CD4-positive, alpha-beta memory T cell (primary cell): ENCODE data around the gene EFNA1. TPM values are rescaled to one million over a fixed set of nuclear protein-coding genes. Genes with fewer than 3 reads are reported as not detected.

Experiments
- CTCF ChIA-PET: fragments of 350-600 bp; sonication (Branson Sonifier 250); formaldehyde crosslinking; loops from one replicate; lab custom pipeline; 2021; ENCODE audit warnings: inconsistent platforms; ENCODE audit not compliant: partially characterized antibody; lab: Charles Lee
- POLR2A ChIA-PET: fragments of 350-600 bp; sonication (Branson Sonifier 250); formaldehyde crosslinking; loops from one replicate; lab custom pipeline; 2021; ENCODE audit not compliant: partially characterized antibody; lab: Charles Lee
- DNase-seq, 5 donors: peaks; one replicate each; pipeline versions ENCODE4 v3.0.0 to v3.0.0-alpha.2; 2020 to 2022; ENCODE audit warnings: mixed read lengths in 1 of 5
- H3K27ac ChIP-seq: one replicate; pipeline ENCODE4 v1.7.0; 2013; ENCODE audit warnings: low read depth, low read length
- H3K27me3 ChIP-seq: 2 replicates; pipeline ENCODE4 v1.7.0; 2013; ENCODE audit warnings: mild to moderate bottlenecking, low read length, moderate library complexity; ENCODE audit not compliant: insufficient read depth
- H3K36me3 ChIP-seq: 2 replicates; pipeline ENCODE4 v1.7.0; 2013; ENCODE audit warnings: mild to moderate bottlenecking, low read length, moderate library complexity; ENCODE audit not compliant: insufficient read depth
- H3K4me1 ChIP-seq: 2 replicates; pipeline ENCODE4 v1.7.0; 2013; ENCODE audit warnings: mild to moderate bottlenecking, low read length, moderate library complexity; ENCODE audit not compliant: insufficient read depth
- H3K4me3 ChIP-seq, 2 donors: one replicate each; pipeline ENCODE4 v1.7.0; 2013; ENCODE audit warnings: low read length in 2 of 2, mild to moderate bottlenecking in 1 of 2
- H3K9me3 ChIP-seq, 2 donors: one replicate each; pipeline ENCODE4 v1.7.0; 2013; ENCODE audit warnings: low read length in 2 of 2, control low read depth in 1 of 2; ENCODE audit not compliant: control insufficient read depth in 1 of 2
- H3K27ac Mint-ChIP-seq, 7 donors: one replicate each; pipeline ENCODE4 v1.8.0; 2020 to 2021; ENCODE audit warnings: mixed read lengths in 7 of 7, mild to moderate bottlenecking in 6 of 7, inconsistent platforms in 3 of 7, moderate library complexity in 3 of 7
- H3K27me3 Mint-ChIP-seq, 2 donors: one replicate each; pipeline ENCODE4 v1.8.0; 2020 to 2021; ENCODE audit warnings: mixed read lengths in 2 of 2
- H3K36me3 Mint-ChIP-seq, 2 donors: one replicate each; pipeline ENCODE4 v1.8.0; 2020 to 2021; ENCODE audit warnings: mixed read lengths in 2 of 2, inconsistent platforms in 1 of 2, mild to moderate bottlenecking in 1 of 2
- H3K4me1 Mint-ChIP-seq, 4 donors: one replicate each; pipeline ENCODE4 v1.8.0; 2020 to 2021; ENCODE audit warnings: mixed read lengths in 4 of 4, mild to moderate bottlenecking in 1 of 4
- H3K4me3 Mint-ChIP-seq, 8 donors: one replicate each; pipeline ENCODE4 v1.8.0; 2020 to 2021; ENCODE audit warnings: mixed read lengths in 8 of 8, mild to moderate bottlenecking in 7 of 8, moderate library complexity in 6 of 8, inconsistent platforms in 3 of 8
- H3K9me3 Mint-ChIP-seq, 8 donors: one replicate each; pipeline ENCODE4 v1.8.0; 2020 to 2021; ENCODE audit warnings: mixed read lengths in 8 of 8, mild to moderate bottlenecking in 5 of 8, inconsistent platforms in 3 of 8, moderate library complexity in 1 of 8
- intact Hi-C: fragments of 100-400 bp; cut with micrococcal nuclease; formaldehyde crosslinking; loops from one replicate; pipeline ENCODE4 v1.15.1; 2023
- polyA plus RNA-seq, 2 donors: library from polyadenylated mRNA; unstranded; fragments of 300-500 nt; fragmentation: Illumina TruSeq; gene quantifications; one replicate each; pipeline ENCODE4 v1.2.3, GENCODE V29; 2021
- total RNA-seq, 2 experiments: library from RNA; stranded (reverse); gene quantifications; one replicate each; pipeline ENCODE4 v1.2.3, GENCODE V29; 2021

The EFNA1 gene, protein sequence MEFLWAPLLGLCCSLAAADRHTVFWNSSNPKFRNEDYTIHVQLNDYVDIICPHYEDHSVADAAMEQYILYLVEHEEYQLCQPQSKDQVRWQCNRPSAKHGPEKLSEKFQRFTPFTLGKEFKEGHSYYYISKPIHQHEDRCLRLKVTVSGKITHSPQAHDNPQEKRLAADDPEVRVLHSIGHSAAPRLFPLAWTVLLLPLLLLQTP
- total RNA-seq: 1 to 10 TPM; 1.2 to 1.9 TPM
- 1 to 10 TPM in 1 of 2 donors, under 1 TPM in 1; 0.84 to 2.0 TPM for polyA plus RNA-seq

DNA sequence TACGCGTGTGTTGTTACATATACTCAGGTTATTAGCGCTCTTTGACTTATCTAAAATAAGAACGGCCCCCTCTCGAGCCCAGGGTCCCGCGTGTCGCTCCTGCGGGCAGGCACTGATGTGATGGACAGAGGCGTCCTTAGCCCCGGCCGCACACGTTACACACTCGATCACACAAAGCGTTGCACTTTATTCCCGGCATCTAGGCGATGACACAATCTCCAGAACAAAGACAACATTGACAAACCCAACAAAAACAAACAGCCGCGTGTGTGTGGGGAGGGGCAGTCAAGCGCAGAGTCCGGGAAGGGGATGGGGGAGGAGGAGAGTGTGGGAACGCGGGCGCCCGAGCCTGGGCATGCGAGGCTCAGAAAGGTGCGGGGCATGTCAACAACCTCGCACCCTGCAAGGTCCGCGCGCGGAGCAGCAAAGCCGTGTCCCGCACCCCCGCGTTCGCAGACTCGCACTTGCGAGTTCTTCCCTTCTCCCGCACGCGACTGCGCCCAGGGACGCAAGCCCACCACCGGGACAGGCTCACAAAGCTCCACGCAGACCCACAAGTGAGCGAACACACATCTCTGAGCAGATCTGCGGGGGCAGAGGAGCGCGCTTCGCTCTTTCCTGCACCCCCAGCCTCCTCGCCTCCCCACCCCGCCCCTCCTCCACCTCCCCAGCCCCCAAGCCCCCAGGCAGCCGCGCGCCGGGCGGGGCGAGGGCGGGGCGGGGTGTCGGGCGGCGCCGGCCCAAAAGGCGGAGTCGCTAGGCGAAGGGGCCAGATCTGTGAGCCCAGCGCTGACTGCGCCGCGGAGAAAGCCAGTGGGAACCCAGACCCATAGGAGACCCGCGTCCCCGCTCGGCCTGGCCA, at the start of gene EFNA1:
EFNA1 (plus strand) TSS at position 772 of the 862 bp plus-strand sequence. CDS start 102 bp downstream, outside the sequence.
- POLR2A ChIA-PET: no interaction called here
- Histone ChIP-seq H3K27ac (no peak within 1 kb of the TSS), H3K36me3 (no peaks in the 10 kb centered on the region), H3K4me1 (peaks cover 32% of the 10 kb centered on the region), H3K4me3 (peak within 1 kb of the TSS; percentile 52 to 58), H3K27me3 (peaks cover 12% of the 10 kb centered on the region), H3K9me3 (no peaks in the 10 kb centered on the region)
- H3K27ac Mint-ChIP-seq: peak within 1 kb of the TSS; percentile 15 to 78 (median 71)
- peak within 1 kb of the TSS; percentile 80 to 94 (median 89) for H3K4me3 Mint-ChIP-seq
- DNase-seq: peak in 4 of 5 donors; percentile 31 to 47 (median 38)
- H3K36me3 Mint-ChIP-seq: no peaks in the 10 kb centered on the region
- peaks cover 9 to 15% of the 10 kb centered on the region in 2 donors for H3K27me3 Mint-ChIP-seq
- H3K9me3 Mint-ChIP-seq: peaks cover 0 to 2% (median 0%) of the 10 kb centered on the region in 8 donors
- CTCF ChIA-PET: interaction anchor here (1.0 kb wide), 1 partner anchor 42 kb away, joined by 3 read pairs; no protein-coding TSS in a partner anchor
- H3K4me1 Mint-ChIP-seq: peaks cover 18 to 45% (median 27%) of the 10 kb centered on the region in 4 donors
- intact Hi-C loops: loop anchor here (2.0 to 5.0 kb wide), 2 partner anchors 13 to 35 kb away; partner anchors contain the start of gene DPM3

DNA sequence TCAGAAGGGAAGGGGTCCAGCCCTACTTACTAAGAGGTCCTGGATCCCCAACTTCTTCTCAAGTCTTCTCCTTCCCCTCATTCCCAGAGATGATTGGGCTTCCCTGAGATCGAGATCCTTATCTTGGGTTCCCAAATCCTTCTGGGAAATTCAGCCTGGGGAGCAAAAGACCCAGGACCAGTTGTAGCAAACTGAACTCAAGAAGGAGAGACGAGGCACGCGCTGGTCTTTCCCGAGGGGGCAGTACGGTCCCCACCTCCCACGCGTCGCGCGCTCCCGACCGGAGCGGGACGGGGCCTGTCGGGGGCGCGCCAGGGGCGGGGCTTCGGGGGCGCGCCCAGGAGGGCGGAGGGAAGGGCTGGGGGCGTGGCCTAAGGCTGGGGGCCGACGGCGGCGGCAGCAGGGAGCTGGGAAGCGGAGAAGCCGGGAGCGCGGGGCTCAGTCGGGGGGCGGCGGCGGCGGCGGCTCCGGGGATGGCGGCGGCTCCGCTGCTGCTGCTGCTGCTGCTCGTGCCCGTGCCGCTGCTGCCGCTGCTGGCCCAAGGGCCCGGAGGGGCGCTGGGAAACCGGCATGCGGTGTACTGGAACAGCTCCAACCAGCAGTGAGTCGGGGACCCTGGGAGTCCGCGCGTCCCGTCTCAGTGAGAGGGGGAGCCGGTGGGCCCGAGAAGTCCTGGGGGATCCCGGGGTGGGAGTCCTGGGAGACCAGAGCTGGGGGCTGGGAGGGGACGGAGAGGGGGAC, 49.0 kb upstream of the EFNA1 start, which contains the start of gene EFNA3:
EFNA3 (plus strand) TSS at position 369 of the 741 bp plus-strand sequence; CDS start at position 474, 105 bp downstream.
- DNase-seq: peak in 4 of 5 donors; percentile 52 to 64 (median 53)
- Histone ChIP-seq H3K9me3 (no peaks in the 10 kb centered on the region), H3K4me1 (peaks cover 55% of the 10 kb centered on the region), H3K36me3 (no peaks in the 10 kb centered on the region), H3K27ac (no peak within 1 kb of the TSS), H3K4me3 (peak within 1 kb of the TSS; percentile 41 to 42), H3K27me3 (peaks cover 25% of the 10 kb centered on the region)
- H3K36me3 Mint-ChIP-seq: no peaks in the 10 kb centered on the region
- H3K4me1 Mint-ChIP-seq: peaks cover 24 to 61% (median 40%) of the 10 kb centered on the region in 4 donors
- intact Hi-C loops: no loop called here
- H3K9me3 Mint-ChIP-seq: no peaks in the 10 kb centered on the region
- CTCF ChIA-PET: interaction anchor here (0.6 to 2.4 kb wide), 7 partner anchors 16 to 173 kb away, joined by 3 to 10 read pairs (median 3); partner anchors contain the start of gene EFNA4
- POLR2A ChIA-PET: interaction anchor here (0.5 to 2.9 kb wide), 8 partner anchors 8 to 1418 kb away, joined by 3 to 16 read pairs (median 4); partner anchors contain the start of genes ADAM15 and EFNA4
- H3K27ac Mint-ChIP-seq: peak within 1 kb of the TSS; percentile 59 to 84 (median 71)
- peak within 1 kb of the TSS; percentile 82 to 93 (median 86) for H3K4me3 Mint-ChIP-seq
- peaks cover 9 to 23% of the 10 kb centered on the region in 2 donors for H3K27me3 Mint-ChIP-seq

DNA sequence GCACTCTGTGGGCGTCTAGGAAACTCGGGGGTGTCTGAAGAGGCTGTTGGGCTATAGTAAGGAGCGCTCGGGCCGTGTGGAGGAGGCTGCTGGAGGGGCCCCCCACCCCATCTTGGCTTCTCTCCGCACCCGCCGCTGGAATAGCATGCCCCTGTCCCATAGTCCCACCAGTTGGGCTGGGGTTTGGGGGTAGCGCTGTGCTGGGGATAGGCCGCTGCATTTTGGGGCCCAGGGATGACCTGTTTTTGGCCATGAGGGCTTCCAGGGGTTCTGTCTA, 48.5 kb upstream of the EFNA1 start:
- H3K4me3 ChIP-seq: peak overlapping the region; percentile 41 to 42
- no peaks in the 10 kb centered on the region for H3K36me3 ChIP-seq
- H3K4me3 Mint-ChIP-seq: peak overlapping the region; percentile 82 to 93 (median 86)
- intact Hi-C loops: no loop called here
- peaks cover 11 to 27% of the 10 kb centered on the region in 2 donors for H3K27me3 Mint-ChIP-seq
- H3K27me3 ChIP-seq: peaks cover 30% of the 10 kb centered on the region
- ChIA-PET POLR2A (interaction anchor here (0.9 to 2.9 kb wide), 6 partner anchors 8 to 51 kb away, joined by 3 to 16 read pairs (median 6); partner anchors contain the start of genes ADAM15 and EFNA4), CTCF (interaction anchor here (0.8 to 2.4 kb wide), 5 partner anchors 17 to 54 kb away, joined by 3 to 10 read pairs (median 3); partner anchors contain the start of gene EFNA4)
- no peaks in the 10 kb centered on the region for H3K9me3 Mint-ChIP-seq
- H3K36me3 Mint-ChIP-seq: no peaks in the 10 kb centered on the region
- peak overlapping the region in 6 of 7 donors; percentile 60 to 84 (median 72) for H3K27ac Mint-ChIP-seq
- DNase-seq: no peak
- peaks cover 23 to 62% (median 40%) of the 10 kb centered on the region in 4 donors for H3K4me1 Mint-ChIP-seq
- no peak overlapping the region for H3K27ac ChIP-seq
- peaks cover 54% of the 10 kb centered on the region for H3K4me1 ChIP-seq
- H3K9me3 ChIP-seq: no peaks in the 10 kb centered on the region

DNA sequence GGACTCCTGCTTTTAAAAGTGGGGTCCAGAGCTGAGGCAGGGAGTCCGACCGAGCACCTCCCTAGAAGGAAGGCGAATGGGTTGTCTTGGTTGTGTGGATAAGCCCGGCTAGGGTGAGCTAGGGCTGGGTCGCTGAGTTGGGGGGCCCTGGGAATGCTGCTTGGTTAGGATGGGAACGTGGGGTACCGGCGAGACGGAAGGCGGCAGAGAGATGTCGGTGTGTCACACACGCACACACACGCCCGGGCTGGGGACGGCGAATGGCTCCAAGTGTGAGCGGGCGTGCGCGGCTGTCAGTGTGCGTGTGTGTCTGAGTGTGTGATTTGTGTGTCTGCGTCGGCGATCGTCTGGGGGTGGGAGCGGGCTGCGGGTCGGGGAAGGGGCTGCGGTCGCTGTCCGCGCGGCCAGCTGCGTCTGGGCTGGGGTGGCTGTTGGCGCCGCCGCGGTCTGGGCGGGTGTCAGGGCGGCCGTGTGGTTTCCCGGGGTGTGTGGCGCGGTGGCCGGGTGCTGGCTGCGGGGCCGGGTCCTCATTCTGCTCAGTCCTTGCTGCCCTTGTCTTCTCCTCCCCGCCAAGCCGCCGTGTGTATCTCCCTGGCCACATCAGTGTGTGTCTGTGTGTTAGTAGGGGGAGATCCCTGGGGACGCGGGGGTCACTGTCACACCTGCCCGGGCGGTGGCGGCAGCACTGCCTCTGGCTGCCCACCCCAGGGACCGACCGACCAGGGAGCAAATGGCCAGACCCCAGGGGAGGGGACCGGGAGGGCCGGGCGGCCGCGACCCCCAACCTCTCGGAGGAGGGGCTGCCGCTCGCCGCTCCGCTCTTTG, 48.0 kb upstream of the EFNA1 start:
- Histone ChIP-seq H3K9me3 (no peaks in the 10 kb centered on the region), H3K4me3 (peak overlapping the region; percentile 41 to 42), H3K27ac (no peak overlapping the region), H3K36me3 (no peaks in the 10 kb centered on the region), H3K4me1 (peaks cover 59% of the 10 kb centered on the region), H3K27me3 (peaks cover 34% of the 10 kb centered on the region)
- ChIA-PET POLR2A (interaction anchor here (0.9 to 2.9 kb wide), 11 partner anchors 9 to 124 kb away, joined by 3 to 16 read pairs (median 5); partner anchors contain the start of genes ADAM15, EFNA4 and PBXIP1), CTCF (interaction anchor here (0.8 to 2.4 kb wide), 4 partner anchors 14 to 35 kb away, joined by 3 to 10 read pairs (median 5); partner anchors contain the start of gene EFNA4)
- Mint-ChIP-seq H3K27me3 (peaks cover 13 to 33% of the 10 kb centered on the region in 2 donors), H3K27ac (peak overlapping the region in 6 of 7 donors; percentile 65 to 84 (median 72)), H3K36me3 (peaks cover 0 to under 1% of the 10 kb centered on the region in 2 donors), H3K4me1 (peaks cover 28 to 65% (median 43%) of the 10 kb centered on the region in 4 donors), H3K9me3 (no peaks in the 10 kb centered on the region), H3K4me3 (peak overlapping the region; percentile 82 to 93 (median 86))
- intact Hi-C loops: loop anchor here (1.0 to 5.0 kb wide), 2 partner anchors 8 to 602 kb away; no protein-coding TSS in a partner anchor
- DNase-seq: peak in 1 of 5 donors; percentile 32

DNA sequence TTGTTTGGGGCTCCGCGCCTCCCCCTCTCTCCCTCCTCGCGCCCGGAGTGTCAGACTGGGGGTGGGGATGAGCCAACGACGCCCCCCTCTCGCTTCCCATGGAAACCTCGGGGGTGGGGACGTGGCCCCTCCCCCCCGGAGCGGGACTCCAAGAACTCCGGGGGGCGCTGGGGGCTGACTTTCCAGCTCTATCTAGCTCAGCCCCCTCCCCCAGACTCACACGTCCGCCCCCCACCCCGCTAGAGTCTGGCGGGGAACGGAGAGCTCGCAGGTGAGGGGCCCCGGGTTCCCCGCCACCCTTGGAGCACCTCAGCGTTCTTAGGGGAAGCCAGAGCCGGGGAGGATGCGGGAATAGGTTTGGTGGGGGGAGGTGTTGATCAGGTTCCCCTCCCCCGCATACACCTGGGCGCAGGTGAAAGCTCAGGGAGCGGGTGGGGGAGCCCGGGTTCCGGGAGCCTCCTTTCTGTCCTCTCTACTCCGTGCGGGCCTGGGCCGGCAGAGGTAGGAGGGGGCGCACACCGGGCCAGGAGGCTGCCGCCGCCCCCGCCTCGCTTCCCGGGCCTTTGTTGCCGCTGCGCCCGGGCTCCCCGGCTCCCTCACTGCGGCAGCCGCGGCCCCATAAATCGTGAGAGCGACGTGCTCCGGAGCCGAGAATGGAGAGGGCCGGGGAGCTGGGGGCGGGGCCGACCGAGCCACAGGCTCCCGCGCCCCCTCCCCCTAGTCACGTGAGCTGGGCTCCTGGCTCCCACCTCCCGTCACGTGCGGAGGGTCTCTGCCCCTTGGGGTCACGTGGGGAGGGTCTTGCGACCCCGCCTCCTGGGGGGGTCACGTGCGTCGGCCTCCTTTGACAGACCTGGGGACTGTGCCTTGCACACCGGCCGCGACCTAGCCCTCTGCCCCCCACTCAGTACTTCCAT, 47.1 kb upstream of the EFNA1 start:
- intact Hi-C loops: loop anchor here (1.0 to 5.0 kb wide), 2 partner anchors 9 to 603 kb away; no protein-coding TSS in a partner anchor
- H3K36me3 ChIP-seq: no peaks in the 10 kb centered on the region
- ChIA-PET POLR2A (interaction anchor here (0.9 to 2.9 kb wide), 10 partner anchors 10 to 137 kb away, joined by 3 to 16 read pairs (median 4); partner anchors contain the start of genes EFNA4, PBXIP1 and PYGO2), CTCF (interaction anchor here (0.9 to 1.9 kb wide), 4 partner anchors 10 to 35 kb away, joined by 5 to 7 read pairs (median 5); no protein-coding TSS in a partner anchor)
- Mint-ChIP-seq H3K27ac (peak overlapping the region in 1 of 7 donors; percentile 84), H3K27me3 (peaks cover 13 to 35% of the 10 kb centered on the region in 2 donors), H3K4me3 (peak overlapping the region; percentile 79 to 89 (median 84)), H3K36me3 (peaks cover 0 to 3% of the 10 kb centered on the region in 2 donors), H3K4me1 (peaks cover 31 to 71% (median 44%) of the 10 kb centered on the region in 4 donors), H3K9me3 (no peaks in the 10 kb centered on the region)
- H3K4me3 ChIP-seq: peak overlapping the region; percentile 12 to 39
- H3K27ac ChIP-seq: no peak overlapping the region
- H3K4me1 ChIP-seq: peaks cover 62% of the 10 kb centered on the region
- peak in 1 of 5 donors; percentile 36 for DNase-seq
- H3K27me3 ChIP-seq: peaks cover 34% of the 10 kb centered on the region
- no peaks in the 10 kb centered on the region for H3K9me3 ChIP-seq
